GM12873 (cell line): Measurements from ENCODE around the gene BPIFB2.
A peak's percentile ranks its signal among the peaks of the same experiment; 100 is the strongest.

Experiments used
- TF ChIP-seq, protein P1 (sequence below): IDR thresholded peaks from 2 replicates; pipeline ENCODE4 v1.5.1; 2012; ENCODE audit warnings: low read depth, mild to moderate bottlenecking, moderate library complexity, low read length, control low read depth; ENCODE audit not compliant: insufficient read depth; ENCODE audit errors: missing control alignments

Gene BPIFB2

DNA sequence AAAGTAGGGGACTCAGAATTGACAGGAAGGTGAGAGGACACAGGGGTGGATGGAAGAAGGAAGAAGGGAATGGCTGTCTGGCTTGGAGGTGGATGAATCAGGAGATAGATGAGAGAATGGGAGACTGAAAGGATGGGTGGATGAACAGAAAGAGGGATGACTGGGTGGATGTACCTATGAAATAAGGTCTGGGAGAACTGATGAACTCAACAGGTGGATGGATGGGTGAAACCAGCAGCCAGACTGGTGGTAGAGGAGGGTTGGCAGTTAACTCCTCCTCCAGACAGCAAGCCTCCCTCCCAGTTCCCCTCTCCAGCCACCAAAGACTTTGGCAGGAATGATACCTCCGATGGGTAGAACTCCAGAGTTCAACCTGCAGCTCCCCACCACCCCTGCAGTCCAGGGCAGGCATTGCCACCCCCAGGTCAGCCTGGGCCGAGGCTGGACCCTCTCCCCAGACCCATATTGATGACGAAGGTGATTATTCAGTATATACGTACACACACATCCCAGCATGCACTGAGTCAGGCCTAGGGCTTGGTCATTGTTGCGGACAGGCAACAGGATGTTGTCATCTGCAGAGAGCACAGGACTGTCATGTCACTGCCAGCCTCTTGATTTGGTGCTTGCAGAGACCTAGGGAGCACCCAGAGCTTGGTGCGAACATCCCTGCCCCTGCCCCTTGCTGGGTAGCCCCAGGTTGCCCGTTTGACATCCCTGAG, 5.3 kb upstream of the BPIFB2 start:
- TF ChIP-seq, protein P1, sequence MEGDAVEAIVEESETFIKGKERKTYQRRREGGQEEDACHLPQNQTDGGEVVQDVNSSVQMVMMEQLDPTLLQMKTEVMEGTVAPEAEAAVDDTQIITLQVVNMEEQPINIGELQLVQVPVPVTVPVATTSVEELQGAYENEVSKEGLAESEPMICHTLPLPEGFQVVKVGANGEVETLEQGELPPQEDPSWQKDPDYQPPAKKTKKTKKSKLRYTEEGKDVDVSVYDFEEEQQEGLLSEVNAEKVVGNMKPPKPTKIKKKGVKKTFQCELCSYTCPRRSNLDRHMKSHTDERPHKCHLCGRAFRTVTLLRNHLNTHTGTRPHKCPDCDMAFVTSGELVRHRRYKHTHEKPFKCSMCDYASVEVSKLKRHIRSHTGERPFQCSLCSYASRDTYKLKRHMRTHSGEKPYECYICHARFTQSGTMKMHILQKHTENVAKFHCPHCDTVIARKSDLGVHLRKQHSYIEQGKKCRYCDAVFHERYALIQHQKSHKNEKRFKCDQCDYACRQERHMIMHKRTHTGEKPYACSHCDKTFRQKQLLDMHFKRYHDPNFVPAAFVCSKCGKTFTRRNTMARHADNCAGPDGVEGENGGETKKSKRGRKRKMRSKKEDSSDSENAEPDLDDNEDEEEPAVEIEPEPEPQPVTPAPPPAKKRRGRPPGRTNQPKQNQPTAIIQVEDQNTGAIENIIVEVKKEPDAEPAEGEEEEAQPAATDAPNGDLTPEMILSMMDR: no peak

DNA sequence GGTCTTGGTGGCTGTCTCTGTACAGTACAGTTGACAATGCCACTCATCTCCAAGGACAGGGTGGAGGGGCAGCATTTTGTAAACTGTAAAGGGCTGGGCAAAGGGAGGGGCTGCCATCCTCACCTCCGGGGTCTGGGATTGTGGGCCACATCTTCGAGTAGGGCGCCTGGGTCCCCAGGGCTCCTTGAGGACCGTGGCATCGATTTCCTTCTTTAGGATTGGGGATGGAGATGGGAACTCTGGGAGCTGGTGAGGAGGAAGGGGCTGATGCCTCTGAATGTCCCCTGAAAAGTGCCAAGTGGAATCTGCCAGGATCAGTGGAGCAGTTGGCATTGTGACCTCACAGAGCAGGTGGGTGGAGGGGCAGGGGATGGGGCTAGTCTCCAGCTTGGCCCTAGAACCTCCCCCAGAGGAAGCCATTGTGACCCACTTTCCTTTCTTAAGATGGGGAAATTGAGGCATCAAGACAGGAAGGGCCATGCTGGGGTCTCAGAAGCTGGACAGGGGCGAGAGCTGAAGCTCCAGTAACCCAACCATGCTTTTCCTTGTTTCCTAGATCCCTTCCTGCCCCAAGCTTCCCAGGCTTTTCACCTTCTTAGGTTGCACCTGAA, 3.3 kb upstream of the BPIFB2 start, which contains the start of gene SUN5:
Gene SUN5, minus strand, starts transcription at position 293 of the 611 bp plus-strand sequence. Its CDS starts 93 bp downstream, at position 200.
- TF ChIP-seq, protein P1: no peak

DNA sequence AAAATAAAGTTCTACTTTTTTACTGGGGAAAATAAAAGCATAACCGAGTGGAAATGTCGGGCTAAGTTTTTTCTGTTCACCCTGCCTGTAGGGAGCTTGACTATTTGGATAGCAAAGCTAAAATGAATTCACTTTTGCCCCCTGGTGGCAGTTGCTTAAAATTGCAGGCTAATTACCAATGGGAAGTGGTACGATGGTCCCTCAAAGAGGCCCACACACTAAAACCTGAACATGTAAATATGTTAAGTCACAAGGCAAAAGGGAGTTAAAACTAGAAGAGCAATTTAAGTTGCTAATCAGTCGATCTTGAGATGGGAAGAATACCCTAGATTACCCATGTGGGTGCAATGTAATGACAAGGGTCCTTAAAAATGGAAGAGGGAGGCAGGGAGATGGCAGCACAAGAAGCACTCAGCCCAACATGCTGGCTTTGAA, 2.4 kb upstream of the BPIFB2 start:
- TF ChIP-seq, protein P1: peak; percentile 67

DNA sequence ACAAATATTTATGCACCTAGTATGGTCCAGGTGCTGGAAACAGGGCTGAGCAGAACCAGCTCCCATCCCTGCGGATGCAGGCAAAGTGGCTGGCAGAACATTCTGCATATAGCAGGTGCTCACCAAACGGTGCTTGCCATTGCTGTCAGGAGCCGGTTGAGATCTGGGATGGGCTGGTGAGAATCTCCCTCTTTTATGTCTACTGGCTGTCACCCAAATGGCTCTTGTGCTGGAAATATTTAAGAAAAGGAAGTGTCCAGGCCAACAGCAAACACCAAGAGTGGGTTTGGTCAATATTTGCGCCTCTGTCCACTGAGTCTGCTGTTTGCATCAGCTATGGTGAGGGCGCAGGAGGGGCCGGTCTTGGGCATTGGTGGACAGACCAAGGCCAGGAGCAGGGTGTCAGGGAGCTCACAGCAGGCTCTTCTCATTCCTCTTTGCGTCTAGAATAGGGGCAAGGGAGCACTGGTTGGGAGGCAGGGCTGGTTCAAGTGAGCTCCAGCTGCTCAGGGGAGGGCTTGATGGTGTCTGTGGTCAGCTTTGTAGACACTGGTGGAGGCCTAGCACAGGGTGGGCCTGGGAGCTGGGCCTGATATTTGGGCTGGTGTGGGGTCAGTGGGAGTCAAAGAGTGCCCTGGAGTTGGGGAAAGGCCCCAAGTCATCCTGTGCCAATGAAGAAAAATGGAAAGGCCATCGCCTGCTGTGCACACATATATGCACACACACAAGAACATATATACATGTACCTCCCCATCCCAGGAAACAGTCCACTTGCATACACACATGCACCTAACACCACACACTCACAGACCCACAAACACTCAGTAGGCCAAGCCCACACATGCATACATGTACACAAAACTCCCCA, 1.4 kb upstream of the BPIFB2 start:
- TF ChIP-seq, protein P1: no peak

DNA sequence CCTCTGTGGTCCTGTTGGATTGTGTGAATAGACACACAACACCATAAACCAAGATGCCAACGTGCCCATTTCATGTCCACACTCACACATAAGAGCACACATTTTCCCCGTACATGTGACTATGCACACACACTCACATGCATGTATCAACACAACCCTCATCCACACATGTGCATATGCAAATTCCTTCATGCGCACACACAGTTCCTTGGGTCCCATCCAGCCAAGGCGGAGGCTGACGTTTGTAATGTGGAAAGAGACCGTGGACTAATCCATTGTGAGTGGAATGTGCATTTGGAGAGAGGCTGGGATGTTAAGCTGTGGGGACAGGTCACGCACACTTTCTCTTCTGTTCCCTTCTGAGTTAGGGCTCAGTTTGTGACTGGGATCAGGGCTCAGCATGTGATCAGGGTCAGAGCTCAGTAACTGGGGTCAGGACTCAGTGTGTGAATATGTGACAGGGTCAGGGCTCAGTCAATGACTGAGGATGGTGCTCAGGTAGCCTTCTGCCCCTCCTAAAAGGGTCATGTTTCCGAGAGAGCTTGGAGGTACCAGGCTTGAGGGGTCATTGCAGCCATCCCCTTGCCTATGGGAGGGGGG, 628 bp upstream of the BPIFB2 start:
- TF ChIP-seq, protein P1: no peak

DNA sequence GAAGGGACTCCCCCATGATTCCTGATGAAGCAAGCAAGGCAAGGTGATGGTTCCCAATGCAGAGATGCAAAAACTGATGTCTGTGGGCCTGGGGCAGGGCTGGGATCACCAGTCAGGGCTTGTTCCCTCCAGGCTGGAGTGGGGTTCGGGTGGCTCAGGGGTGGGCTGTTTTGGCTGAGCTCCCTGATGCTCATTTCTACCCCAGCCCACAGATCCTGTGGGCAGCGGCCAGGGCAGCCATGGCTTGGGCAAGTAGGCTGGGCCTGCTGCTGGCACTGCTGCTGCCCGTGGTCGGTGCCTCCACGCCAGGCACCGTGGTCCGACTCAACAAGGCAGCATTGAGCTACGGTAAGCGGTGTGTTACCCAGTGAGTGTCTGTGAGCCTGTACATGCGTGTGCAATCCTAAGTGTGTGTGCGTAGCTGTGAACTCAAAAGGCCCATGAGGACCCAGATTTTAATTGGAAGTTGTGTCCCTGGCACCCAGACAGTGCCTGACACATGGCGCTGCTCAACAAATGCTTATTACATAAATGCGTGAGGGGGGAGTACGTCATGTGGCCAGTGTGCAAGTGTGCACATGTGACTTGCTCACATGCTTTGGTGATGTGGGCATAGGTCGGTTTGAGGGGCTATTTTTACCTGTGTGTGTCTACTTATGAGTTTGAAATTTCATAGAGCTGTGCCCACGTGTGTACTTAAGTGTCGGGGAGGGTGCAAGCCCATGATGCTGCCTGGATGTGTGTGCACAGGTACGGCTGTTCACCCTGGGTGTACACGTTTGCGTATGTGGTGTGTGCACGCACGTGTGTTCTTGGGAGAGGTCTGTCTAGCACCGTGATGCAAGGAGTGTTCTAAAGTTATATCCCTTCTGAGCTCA, 1.1 kb downstream of the BPIFB2 start:
- TF ChIP-seq, protein P1: no peak
